ENCODE data around the gene WAS. TPM values are rescaled to one million over a fixed set of nuclear protein-coding genes. Genes with fewer than 3 reads are reported as not detected.
"Not testable (repeated sequence)": the region's sequence is repeated elsewhere in the genome, so short reads cannot be mapped to it uniquely, and the experiment has no call there.

Gene WAS
- total RNA-seq, 1 donor from 2014 or later: 2.7 TPM

DNA sequence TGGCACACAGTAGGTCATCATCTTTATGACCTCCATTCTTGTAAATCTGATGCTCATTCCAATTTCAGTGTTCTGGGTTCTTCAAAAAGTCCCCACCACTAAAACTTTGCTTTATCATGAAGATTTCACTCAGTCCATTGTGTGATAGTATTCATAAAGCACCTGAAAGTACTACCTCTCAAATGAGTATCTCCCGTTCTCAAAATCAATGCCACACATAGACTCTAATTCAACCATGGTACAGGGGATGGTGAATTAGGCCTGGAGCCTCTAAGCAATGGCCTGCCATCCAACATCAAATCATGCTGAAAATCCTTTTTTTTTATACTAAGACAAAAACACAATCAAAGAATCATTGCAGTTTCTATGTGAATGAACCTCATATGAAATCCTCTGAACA is 19.4 kb upstream of the WAS start:
- Mint-ChIP-seq H3K4me1 (ENCODE audit: unreplicated experiment) (no peaks in the 10 kb centered on the region), H3K9me3 (ENCODE audit: unreplicated experiment) (peaks cover 5% of the 10 kb centered on the region), H3K27me3 (ENCODE audit: unreplicated experiment) (peaks cover 6% of the 10 kb centered on the region), H3K4me3 (ENCODE audit: unreplicated experiment) (no peak overlapping the region), H3K36me3 (ENCODE audit: low read depth, unreplicated experiment) (no peaks in the 10 kb centered on the region), H3K27ac (ENCODE audit: unreplicated experiment) (no peak overlapping the region)
- no peak for DNase-seq (ENCODE audit: low spot score)
- TF ChIP-seq, protein P1, sequence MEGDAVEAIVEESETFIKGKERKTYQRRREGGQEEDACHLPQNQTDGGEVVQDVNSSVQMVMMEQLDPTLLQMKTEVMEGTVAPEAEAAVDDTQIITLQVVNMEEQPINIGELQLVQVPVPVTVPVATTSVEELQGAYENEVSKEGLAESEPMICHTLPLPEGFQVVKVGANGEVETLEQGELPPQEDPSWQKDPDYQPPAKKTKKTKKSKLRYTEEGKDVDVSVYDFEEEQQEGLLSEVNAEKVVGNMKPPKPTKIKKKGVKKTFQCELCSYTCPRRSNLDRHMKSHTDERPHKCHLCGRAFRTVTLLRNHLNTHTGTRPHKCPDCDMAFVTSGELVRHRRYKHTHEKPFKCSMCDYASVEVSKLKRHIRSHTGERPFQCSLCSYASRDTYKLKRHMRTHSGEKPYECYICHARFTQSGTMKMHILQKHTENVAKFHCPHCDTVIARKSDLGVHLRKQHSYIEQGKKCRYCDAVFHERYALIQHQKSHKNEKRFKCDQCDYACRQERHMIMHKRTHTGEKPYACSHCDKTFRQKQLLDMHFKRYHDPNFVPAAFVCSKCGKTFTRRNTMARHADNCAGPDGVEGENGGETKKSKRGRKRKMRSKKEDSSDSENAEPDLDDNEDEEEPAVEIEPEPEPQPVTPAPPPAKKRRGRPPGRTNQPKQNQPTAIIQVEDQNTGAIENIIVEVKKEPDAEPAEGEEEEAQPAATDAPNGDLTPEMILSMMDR (IDR thresholded peaks at IDR 0.05; ENCODE audit: unreplicated experiment): no peak

DNA sequence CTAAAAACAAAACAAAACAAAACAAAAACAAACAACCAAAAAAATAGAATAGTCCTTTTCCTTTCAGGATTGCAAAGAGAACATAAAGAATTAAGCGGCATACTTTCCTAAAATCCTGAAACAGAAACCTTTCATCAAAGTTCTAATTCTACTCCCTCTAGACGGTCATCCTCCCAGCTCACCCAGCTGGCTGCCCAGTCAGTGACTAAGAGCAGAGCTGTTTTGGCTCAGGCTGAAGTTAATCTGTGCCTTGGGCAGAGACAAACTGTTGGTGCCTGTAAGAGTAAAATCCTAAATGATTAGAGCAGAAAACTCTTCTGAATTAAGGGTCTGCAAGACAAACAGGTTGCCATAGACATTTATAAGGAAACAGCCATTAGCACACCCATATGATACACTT is 17.6 kb upstream of the WAS start:
- TF ChIP-seq, protein P1 (IDR thresholded peaks at IDR 0.05; ENCODE audit: unreplicated experiment): no peak
- H3K4me3 Mint-ChIP-seq (ENCODE audit: unreplicated experiment): no peak overlapping the region
- H3K27ac Mint-ChIP-seq (ENCODE audit: unreplicated experiment): no peak overlapping the region
- no peaks in the 10 kb centered on the region for H3K36me3 Mint-ChIP-seq (ENCODE audit: low read depth, unreplicated experiment)
- no peak for DNase-seq (ENCODE audit: low spot score)
- H3K27me3 Mint-ChIP-seq (ENCODE audit: unreplicated experiment): peaks cover 4% of the 10 kb centered on the region
- H3K4me1 Mint-ChIP-seq (ENCODE audit: unreplicated experiment): no peaks in the 10 kb centered on the region
- peaks cover 4% of the 10 kb centered on the region for H3K9me3 Mint-ChIP-seq (ENCODE audit: unreplicated experiment)

DNA sequence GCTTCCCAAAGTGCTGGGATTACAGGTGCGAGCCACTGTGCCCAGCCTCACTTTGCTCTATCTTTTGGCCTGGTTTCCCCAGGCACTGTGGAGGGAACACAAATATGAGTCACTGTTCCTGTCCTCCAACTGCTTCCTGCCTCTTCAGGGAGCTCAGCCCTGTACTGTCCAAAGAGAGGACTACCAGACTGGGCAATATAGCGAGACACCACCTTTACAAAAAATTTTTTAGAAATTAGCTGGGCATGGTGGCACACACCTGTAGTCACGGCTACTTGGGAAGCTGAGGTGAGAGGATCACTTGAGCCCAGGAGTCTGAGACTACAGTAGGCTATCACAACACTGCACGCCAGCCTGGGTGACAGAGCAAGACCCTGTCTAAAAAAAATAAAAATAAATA is 16.9 kb upstream of the WAS start:
- Mint-ChIP-seq H3K9me3 (ENCODE audit: unreplicated experiment) (no peaks in the 10 kb centered on the region), H3K4me1 (ENCODE audit: unreplicated experiment) (no peaks in the 10 kb centered on the region), H3K4me3 (ENCODE audit: unreplicated experiment) (no peak overlapping the region), H3K27me3 (ENCODE audit: unreplicated experiment) (peaks cover 3% of the 10 kb centered on the region), H3K27ac (ENCODE audit: unreplicated experiment) (no peak overlapping the region), H3K36me3 (ENCODE audit: low read depth, unreplicated experiment) (no peaks in the 10 kb centered on the region)
- TF ChIP-seq, protein P1 (IDR thresholded peaks at IDR 0.05; ENCODE audit: unreplicated experiment): no peak
- no peak for DNase-seq (ENCODE audit: low spot score)

DNA sequence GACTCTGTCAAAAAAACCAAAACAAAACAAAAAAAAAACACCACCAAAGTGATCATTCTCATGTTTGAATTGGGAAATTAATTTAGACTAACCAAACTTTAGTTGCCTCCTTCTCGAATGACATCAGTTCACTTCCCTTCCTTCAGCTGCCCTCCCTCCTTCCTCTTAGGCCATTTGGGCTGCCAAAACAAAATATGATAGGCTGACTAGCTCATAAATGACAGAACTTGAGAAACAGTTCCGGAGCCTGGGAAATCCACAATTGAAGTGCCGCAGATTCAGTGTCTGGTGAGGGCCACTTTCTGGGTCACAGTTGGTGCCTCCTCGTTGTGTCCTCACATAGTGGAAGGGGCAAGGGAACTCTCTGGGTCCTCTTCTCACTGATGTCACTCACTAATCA is 16.1 kb upstream of the WAS start:
- no peak overlapping the region for H3K27ac Mint-ChIP-seq (ENCODE audit: unreplicated experiment)
- H3K9me3 Mint-ChIP-seq (ENCODE audit: unreplicated experiment): no peaks in the 10 kb centered on the region
- H3K27me3 Mint-ChIP-seq (ENCODE audit: unreplicated experiment): peaks cover 3% of the 10 kb centered on the region
- no peaks in the 10 kb centered on the region for H3K36me3 Mint-ChIP-seq (ENCODE audit: low read depth, unreplicated experiment)
- DNase-seq (ENCODE audit: low spot score): no peak
- no peak overlapping the region for H3K4me3 Mint-ChIP-seq (ENCODE audit: unreplicated experiment)
- TF ChIP-seq, protein P1 (IDR thresholded peaks at IDR 0.05; ENCODE audit: unreplicated experiment): no peak
- H3K4me1 Mint-ChIP-seq (ENCODE audit: unreplicated experiment): no peaks in the 10 kb centered on the region

DNA sequence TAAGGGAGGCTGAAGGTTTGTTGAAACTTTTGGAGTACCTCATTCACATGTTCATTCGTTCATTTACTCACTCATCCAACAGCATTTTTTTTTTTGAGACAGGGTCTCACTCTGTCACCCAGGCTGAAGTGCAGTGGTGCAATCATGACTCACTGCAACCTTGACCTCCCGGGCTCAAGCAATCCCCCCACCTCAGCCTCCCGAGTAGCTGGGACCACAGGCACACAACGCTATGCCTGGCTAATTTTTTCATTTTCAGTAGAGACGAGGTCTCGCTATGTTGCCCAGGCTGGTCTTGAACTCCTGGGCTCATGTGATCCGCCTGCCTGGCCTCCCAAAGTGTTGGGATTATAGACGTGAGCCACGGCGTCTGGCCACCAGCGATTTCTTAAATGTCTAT is 15.4 kb upstream of the WAS start:
- not testable (repeated sequence) for H3K27me3 Mint-ChIP-seq (ENCODE audit: unreplicated experiment); H3K4me1 Mint-ChIP-seq (ENCODE audit: unreplicated experiment); H3K4me3 Mint-ChIP-seq (ENCODE audit: unreplicated experiment); H3K27ac Mint-ChIP-seq (ENCODE audit: unreplicated experiment); DNase-seq (ENCODE audit: low spot score); H3K9me3 Mint-ChIP-seq (ENCODE audit: unreplicated experiment); H3K36me3 Mint-ChIP-seq (ENCODE audit: low read depth, unreplicated experiment)
